Activated B cell treated with CpG ODN at 0.5 μM for 24 hours (primary cell): ENCODE data around the gene LEKR1. TPM values are rescaled to one million over a fixed set of nuclear protein-coding genes. Genes with fewer than 3 reads are reported as not detected.

Source experiments
- ATAC-seq: fragments of 200-7000 bp; cut with Tn5 transposase; one replicate; pipeline ENCODE4 v1.10.0; 2021; ENCODE audit warnings: low read depth, mild to moderate bottlenecking, moderate library complexity
- CTCF ChIA-PET: fragments of 350-600 bp; sonication (Branson Sonifier 250); formaldehyde crosslinking; loops from one replicate; lab custom pipeline; 2021; ENCODE audit warnings: antibody characterized with exemption; lab: Charles Lee
- POLR2A ChIA-PET: fragments of 350-600 bp; sonication (Branson Sonifier 250); formaldehyde crosslinking; loops from one replicate; lab custom pipeline; 2021; ENCODE audit warnings: antibody characterized with exemption; lab: Charles Lee
- DNase-seq: peaks from one replicate; pipeline ENCODE4 v3.0.0; 2022
- H3K27ac Mint-ChIP-seq: one replicate; pipeline ENCODE4 v1.8.0; 2020; ENCODE audit warnings: mixed read lengths
- H3K27me3 Mint-ChIP-seq: one replicate; pipeline ENCODE4 v1.8.0; 2021; ENCODE audit warnings: mixed read lengths
- H3K36me3 Mint-ChIP-seq: one replicate; pipeline ENCODE4 v1.8.0; 2021; ENCODE audit warnings: low read depth, mixed read lengths
- H3K4me1 Mint-ChIP-seq: one replicate; pipeline ENCODE4 v1.8.0; 2021; ENCODE audit warnings: mixed read lengths
- H3K4me3 Mint-ChIP-seq: one replicate; pipeline ENCODE4 v1.8.0; 2020; ENCODE audit warnings: mild to moderate bottlenecking, mixed read lengths
- H3K9me3 Mint-ChIP-seq: one replicate; pipeline ENCODE4 v1.8.0; 2020; ENCODE audit warnings: mixed read lengths
- intact Hi-C: fragments of 100-400 bp; cut with micrococcal nuclease; formaldehyde crosslinking; loops from one replicate; pipeline ENCODE4 v1.15.1; 2024
- total RNA-seq: library from RNA; stranded (reverse); gene quantifications from 2 replicates; pipeline ENCODE4 v1.2.3, GENCODE V29; 2022
- TF ChIP-seq, protein P1 (sequence below): fragments of 200-600 bp; IDR thresholded peaks from one replicate; pipeline ENCODE4 v1.8.0; 2022; ENCODE audit warnings: antibody characterized with exemption, mild to moderate bottlenecking

Gene LEKR1
- total RNA-seq, 1 donor from 2014 or later, result 2.8 TPM

DNA sequence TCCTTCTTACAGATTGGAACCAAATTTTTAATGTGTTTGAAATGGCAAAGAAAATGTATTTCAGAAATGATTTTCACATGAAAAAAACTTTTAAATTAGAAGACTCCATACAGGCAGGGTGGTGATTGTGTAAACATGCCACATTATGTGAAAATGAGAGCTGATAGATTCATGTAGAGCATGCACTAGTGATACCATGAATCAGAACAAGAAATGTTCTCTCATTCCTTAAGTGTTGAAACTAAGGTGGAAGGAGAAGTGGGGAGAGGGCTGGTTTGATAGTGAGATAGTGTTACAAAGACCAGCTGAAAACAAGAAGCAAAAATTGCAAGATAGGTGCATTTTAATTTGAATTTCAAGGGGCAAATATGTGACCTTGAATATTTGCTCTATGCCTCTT lies 233.5 kb downstream of the LEKR1 start:
- no peak overlapping the region for H3K4me3 Mint-ChIP-seq
- ATAC-seq, result no peak
- POLR2A ChIA-PET, result no interaction called here
- peaks cover 10% of the 10 kb centered on the region for H3K4me1 Mint-ChIP-seq
- no peaks in the 10 kb centered on the region for H3K27me3 Mint-ChIP-seq
- intact Hi-C loops, result loop anchor here (5.0 kb wide), 2 partner anchors 32 to 207 kb away; no protein-coding TSS in a partner anchor
- H3K27ac Mint-ChIP-seq, result no peak overlapping the region
- H3K9me3 Mint-ChIP-seq, result no peaks in the 10 kb centered on the region
- DNase-seq, result no peak
- no peaks in the 10 kb centered on the region for H3K36me3 Mint-ChIP-seq
- TF ChIP-seq, protein P1, sequence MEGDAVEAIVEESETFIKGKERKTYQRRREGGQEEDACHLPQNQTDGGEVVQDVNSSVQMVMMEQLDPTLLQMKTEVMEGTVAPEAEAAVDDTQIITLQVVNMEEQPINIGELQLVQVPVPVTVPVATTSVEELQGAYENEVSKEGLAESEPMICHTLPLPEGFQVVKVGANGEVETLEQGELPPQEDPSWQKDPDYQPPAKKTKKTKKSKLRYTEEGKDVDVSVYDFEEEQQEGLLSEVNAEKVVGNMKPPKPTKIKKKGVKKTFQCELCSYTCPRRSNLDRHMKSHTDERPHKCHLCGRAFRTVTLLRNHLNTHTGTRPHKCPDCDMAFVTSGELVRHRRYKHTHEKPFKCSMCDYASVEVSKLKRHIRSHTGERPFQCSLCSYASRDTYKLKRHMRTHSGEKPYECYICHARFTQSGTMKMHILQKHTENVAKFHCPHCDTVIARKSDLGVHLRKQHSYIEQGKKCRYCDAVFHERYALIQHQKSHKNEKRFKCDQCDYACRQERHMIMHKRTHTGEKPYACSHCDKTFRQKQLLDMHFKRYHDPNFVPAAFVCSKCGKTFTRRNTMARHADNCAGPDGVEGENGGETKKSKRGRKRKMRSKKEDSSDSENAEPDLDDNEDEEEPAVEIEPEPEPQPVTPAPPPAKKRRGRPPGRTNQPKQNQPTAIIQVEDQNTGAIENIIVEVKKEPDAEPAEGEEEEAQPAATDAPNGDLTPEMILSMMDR, result no peak
- CTCF ChIA-PET, result no interaction called here

GRCh38 chr3:157061265-157061664 lies 235.1 kb downstream of the LEKR1 start:
- TF ChIP-seq, protein P1, result no peak
- Mint-ChIP-seq H3K4me1 (peaks cover 14% of the 10 kb centered on the region), H3K36me3 (no peaks in the 10 kb centered on the region), H3K4me3 (no peak overlapping the region), H3K27me3 (no peaks in the 10 kb centered on the region), H3K9me3 (no peaks in the 10 kb centered on the region), H3K27ac (no peak overlapping the region)
- CTCF ChIA-PET, result no interaction called here
- intact Hi-C loops, result loop anchor here (5.0 kb wide), 2 partner anchors 34 to 209 kb away; no protein-coding TSS in a partner anchor
- POLR2A ChIA-PET, result no interaction called here
- DNase-seq (no peak), ATAC-seq (no peak)

GRCh38 chr3:157063469-157063868 lies 237.3 kb downstream of the LEKR1 start:
- Mint-ChIP-seq H3K36me3 (no peaks in the 10 kb centered on the region), H3K27me3 (no peaks in the 10 kb centered on the region), H3K4me1 (peaks cover 31% of the 10 kb centered on the region), H3K9me3 (no peaks in the 10 kb centered on the region), H3K4me3 (no peak overlapping the region), H3K27ac (no peak overlapping the region)
- intact Hi-C loops, result loop anchor here (5.0 kb wide), 2 partner anchors 36 to 211 kb away; no protein-coding TSS in a partner anchor
- TF ChIP-seq, protein P1, result no peak
- ATAC-seq (no peak), DNase-seq (no peak)
- POLR2A ChIA-PET, result interaction anchor here (0.5 to 0.7 kb wide), 2 partner anchors 384 to 1055 kb away, joined by 4 to 5 read pairs; no protein-coding TSS in a partner anchor
- CTCF ChIA-PET, result interaction anchor here (0.7 kb wide), 1 partner anchor 390 kb away, joined by 3 read pairs; no protein-coding TSS in a partner anchor

GRCh38 chr3:157063926-157064325 lies 237.8 kb downstream of the LEKR1 start:
- H3K9me3 Mint-ChIP-seq, result no peaks in the 10 kb centered on the region
- no peaks in the 10 kb centered on the region for H3K27me3 Mint-ChIP-seq
- peaks cover 31% of the 10 kb centered on the region for H3K4me1 Mint-ChIP-seq
- ChIA-PET CTCF (interaction anchor here (0.7 kb wide), 1 partner anchor 390 kb away, joined by 3 read pairs; no protein-coding TSS in a partner anchor), POLR2A (interaction anchor here (0.5 to 0.7 kb wide), 2 partner anchors 384 to 1055 kb away, joined by 4 to 5 read pairs; no protein-coding TSS in a partner anchor)
- TF ChIP-seq, protein P1, result no peak
- intact Hi-C loops, result loop anchor here (1.0 to 5.0 kb wide), 3 partner anchors 18 to 212 kb away; no protein-coding TSS in a partner anchor
- peak overlapping the region; percentile 6 for H3K4me3 Mint-ChIP-seq
- no peaks in the 10 kb centered on the region for H3K36me3 Mint-ChIP-seq
- H3K27ac Mint-ChIP-seq, result peak overlapping the region; percentile 6
- ATAC-seq (peak; percentile 22), DNase-seq (no peak)

GRCh38 chr3:157064402-157064801 lies 238.2 kb downstream of the LEKR1 start:
- Mint-ChIP-seq H3K27ac (peak overlapping the region; percentile 6), H3K36me3 (no peaks in the 10 kb centered on the region), H3K27me3 (no peaks in the 10 kb centered on the region), H3K9me3 (no peaks in the 10 kb centered on the region), H3K4me1 (peaks cover 31% of the 10 kb centered on the region), H3K4me3 (peak overlapping the region; percentile 6)
- ATAC-seq (peak; percentile 80), DNase-seq (no peak)
- intact Hi-C loops, result loop anchor here (1.0 to 5.0 kb wide), 3 partner anchors 18 to 212 kb away; no protein-coding TSS in a partner anchor
- TF ChIP-seq, protein P1, result no peak
- CTCF ChIA-PET, result no interaction called here
- POLR2A ChIA-PET, result interaction anchor here (0.6 to 0.7 kb wide), 2 partner anchors 385 to 722 kb away, joined by 3 to 5 read pairs; no protein-coding TSS in a partner anchor
